Panc1 (cell line): ENCODE data around the gene DCC.

Experiments used
- POLR2AphosphoS5 ChIP-seq: IDR thresholded peaks from 2 replicates; pipeline ENCODE4 v1.6.1; 2012; ENCODE audit warnings: mild to moderate bottlenecking, low read depth, low read length, moderate library complexity
- TCF7L2 ChIP-seq: IDR thresholded peaks from 2 replicates; pipeline ENCODE4 v1.6.1; 2011; ENCODE audit warnings: mild to moderate bottlenecking, low read depth, low read length, inconsistent platforms
- TF ChIP-seq, protein P1 (sequence below): fragments of 450-650 bp; IDR thresholded peaks from 2 replicates; pipeline ENCODE4 v1.5.1; 2017; ENCODE audit warnings: mild to moderate bottlenecking
- TF ChIP-seq, protein P2 (sequence below), 2 experiments: IDR thresholded peaks; 2 replicates each; pipeline ENCODE4 v1.6.1; 2011 to 2012; ENCODE audit warnings: low read depth in 2 of 2, control low read depth in 1 of 2, low read length in 1 of 2, mild to moderate bottlenecking in 1 of 2, moderate library complexity in 1 of 2; ENCODE audit not compliant: insufficient read depth in 1 of 2

DNA sequence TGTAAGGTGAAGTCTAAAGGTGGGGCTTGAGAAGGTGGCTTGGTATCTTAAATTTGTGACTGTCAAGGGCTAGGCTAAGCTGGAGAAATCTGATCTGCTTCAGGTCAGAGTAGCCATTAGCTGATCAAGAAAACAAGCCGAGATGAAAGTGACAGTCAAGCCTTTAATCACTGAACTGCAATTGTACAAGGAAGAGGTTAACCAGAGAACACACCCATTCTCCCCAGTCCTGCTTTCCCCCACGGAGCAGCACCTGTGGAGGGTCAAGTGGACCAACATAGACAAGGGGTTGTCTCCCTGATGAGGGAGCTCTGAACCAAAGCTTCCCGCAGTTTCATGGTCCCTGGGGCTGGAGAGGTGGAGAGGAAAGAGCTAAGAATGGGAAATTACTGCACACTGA is 901.2 kb downstream of the DCC start:
- TF ChIP-seq TCF7L2 (no peak), POLR2AphosphoS5 (no peak)
- TF ChIP-seq, protein P1, sequence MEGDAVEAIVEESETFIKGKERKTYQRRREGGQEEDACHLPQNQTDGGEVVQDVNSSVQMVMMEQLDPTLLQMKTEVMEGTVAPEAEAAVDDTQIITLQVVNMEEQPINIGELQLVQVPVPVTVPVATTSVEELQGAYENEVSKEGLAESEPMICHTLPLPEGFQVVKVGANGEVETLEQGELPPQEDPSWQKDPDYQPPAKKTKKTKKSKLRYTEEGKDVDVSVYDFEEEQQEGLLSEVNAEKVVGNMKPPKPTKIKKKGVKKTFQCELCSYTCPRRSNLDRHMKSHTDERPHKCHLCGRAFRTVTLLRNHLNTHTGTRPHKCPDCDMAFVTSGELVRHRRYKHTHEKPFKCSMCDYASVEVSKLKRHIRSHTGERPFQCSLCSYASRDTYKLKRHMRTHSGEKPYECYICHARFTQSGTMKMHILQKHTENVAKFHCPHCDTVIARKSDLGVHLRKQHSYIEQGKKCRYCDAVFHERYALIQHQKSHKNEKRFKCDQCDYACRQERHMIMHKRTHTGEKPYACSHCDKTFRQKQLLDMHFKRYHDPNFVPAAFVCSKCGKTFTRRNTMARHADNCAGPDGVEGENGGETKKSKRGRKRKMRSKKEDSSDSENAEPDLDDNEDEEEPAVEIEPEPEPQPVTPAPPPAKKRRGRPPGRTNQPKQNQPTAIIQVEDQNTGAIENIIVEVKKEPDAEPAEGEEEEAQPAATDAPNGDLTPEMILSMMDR, result no peak
- TF ChIP-seq, protein P2, sequence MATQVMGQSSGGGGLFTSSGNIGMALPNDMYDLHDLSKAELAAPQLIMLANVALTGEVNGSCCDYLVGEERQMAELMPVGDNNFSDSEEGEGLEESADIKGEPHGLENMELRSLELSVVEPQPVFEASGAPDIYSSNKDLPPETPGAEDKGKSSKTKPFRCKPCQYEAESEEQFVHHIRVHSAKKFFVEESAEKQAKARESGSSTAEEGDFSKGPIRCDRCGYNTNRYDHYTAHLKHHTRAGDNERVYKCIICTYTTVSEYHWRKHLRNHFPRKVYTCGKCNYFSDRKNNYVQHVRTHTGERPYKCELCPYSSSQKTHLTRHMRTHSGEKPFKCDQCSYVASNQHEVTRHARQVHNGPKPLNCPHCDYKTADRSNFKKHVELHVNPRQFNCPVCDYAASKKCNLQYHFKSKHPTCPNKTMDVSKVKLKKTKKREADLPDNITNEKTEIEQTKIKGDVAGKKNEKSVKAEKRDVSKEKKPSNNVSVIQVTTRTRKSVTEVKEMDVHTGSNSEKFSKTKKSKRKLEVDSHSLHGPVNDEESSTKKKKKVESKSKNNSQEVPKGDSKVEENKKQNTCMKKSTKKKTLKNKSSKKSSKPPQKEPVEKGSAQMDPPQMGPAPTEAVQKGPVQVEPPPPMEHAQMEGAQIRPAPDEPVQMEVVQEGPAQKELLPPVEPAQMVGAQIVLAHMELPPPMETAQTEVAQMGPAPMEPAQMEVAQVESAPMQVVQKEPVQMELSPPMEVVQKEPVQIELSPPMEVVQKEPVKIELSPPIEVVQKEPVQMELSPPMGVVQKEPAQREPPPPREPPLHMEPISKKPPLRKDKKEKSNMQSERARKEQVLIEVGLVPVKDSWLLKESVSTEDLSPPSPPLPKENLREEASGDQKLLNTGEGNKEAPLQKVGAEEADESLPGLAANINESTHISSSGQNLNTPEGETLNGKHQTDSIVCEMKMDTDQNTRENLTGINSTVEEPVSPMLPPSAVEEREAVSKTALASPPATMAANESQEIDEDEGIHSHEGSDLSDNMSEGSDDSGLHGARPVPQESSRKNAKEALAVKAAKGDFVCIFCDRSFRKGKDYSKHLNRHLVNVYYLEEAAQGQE (IDR thresholded peaks at IDR 0.05; ENCODE audit: insufficient read depth in 1 of 2, low read depth in 2 of 2, low read length in 1 of 2), result no peak
